GM10266 (cell line): ENCODE results near the gene PFKM.

ENCODE experiments used
- DNase-seq: peaks from one replicate; pipeline ENCODE4 v3.0.0; 2012; ENCODE audit errors: extremely low spot score
- CTCF ChIP-seq: IDR thresholded peaks from 2 replicates; pipeline ENCODE4 v1.5.1; 2012; ENCODE audit warnings: mild to moderate bottlenecking, low read depth; ENCODE audit not compliant: control insufficient read depth, insufficient read depth; ENCODE audit errors: missing control alignments

Gene PFKM

DNA sequence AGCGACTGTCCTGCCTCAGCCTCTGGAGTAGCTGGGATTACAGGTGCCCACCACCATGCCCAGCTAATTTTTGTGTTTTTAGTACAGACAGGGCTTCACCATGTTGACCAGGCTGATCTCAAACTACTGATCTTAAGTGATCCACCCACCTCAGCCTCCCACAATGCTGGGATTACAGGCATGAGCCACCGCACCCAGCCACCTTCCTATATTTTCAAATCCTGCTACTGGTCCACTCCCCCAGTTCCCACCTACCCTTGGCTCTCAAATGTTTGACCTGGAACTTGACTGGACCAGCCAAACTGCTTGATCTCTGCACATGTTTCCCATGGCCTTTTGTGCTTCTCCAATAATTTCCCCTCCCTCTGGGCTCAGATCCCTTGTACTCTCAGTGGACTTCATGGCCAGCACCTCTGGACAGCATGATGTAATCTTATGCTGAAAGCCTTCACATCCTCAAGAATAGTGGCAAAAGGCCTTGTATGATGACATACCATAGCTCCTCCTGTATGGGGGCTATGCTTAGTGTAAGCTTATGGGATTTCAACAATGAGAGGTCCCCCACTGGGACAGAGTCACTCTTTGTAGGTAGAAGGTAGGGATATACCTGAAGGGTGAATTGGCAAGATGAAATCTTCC is 61.8 kb downstream of the PFKM start:
- no peak for DNase-seq
- no peak for TF ChIP-seq CTCF

DNA sequence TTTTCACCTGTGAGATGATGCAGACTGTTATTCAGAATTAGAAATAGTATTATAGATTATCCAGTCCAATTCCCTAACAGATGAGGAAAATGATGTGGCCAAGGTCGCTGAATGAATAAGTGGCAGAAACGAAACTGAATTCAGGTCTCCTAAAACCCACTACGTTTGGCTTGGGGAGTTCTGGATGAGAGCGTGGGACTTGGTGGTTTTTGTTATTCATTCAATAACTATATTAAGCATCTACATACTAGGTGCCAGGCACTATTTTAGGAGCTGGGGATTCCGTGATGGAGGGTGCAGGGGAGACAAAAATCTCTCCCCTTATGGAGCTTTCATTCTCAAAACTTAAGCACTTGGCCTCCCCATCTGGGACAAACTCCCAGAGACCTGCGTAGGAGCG is 63.5 kb downstream of the PFKM start:
- TF ChIP-seq CTCF = no peak
- DNase-seq = no peak

DNA sequence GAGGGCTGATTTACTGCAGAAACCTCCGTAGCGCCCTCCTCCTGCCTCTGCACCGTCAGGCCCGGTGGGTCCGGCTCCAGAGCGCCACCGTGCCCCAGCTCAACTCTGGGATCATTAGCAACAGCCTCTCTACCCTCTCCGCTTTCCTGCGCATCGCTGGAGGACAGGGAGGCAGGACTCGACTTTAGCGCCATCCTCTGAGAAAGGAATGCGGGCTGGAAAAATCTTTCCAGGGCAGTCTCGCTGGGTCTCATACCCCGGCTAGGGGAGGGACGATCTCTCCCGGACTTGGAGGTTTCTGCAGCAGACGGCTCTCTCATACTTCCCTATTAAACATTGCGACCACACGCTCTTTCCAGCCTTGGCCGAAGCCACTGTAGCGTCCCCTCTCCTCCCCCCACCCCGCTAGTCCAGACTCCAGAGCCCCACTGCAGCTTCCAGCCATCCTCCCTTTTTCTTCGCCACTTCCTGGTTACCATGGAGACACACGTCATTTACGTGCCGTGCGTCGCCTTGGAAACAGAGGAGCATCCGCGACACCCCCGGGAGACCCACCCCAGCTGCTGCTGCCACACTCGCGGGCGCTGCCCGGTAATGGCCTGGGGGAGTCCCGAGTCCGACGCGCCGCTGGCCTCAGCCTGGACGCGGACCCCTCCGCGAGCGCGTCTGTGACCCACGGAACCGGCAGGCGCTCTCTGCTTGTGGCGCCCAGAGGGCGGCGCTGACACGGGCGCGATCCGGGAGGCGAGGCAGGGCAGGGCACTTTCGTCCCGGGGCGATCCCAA is 64.1 kb downstream of the PFKM start, which contains the start of gene CCDC184:
CCDC184 (plus strand) TSS at position 554 of the 785 bp plus-strand sequence. CDS start 479 bp downstream, outside the sequence.
- TF ChIP-seq CTCF = peak; percentile 52
- DNase-seq = peak; percentile 80

- TF ChIP-seq CTCF = no peak
- DNase-seq = no peak
Measured at GRCh38 chr12:48183876-48184548, 64.8 kb downstream of the PFKM start.

- TF ChIP-seq CTCF = no peak
Measured at GRCh38 chr12:48184549-48184922, 65.4 kb downstream of the PFKM start.

GRCh38 chr12:48185181-48185919 is 66.2 kb downstream of the PFKM start:
- TF ChIP-seq CTCF = no peak
- no peak for DNase-seq

More at GRCh38 chr12:48184549-48184922, 65.4 kb downstream of the PFKM start:
- no peak for DNase-seq
